Fibroblast of pulmonary artery (primary cell): ENCODE data around the gene SLC35F3.
"Not testable (repeated sequence)": the region's sequence is repeated elsewhere in the genome, so short reads cannot be mapped to it uniquely, and the experiment has no call there.

ENCODE experiments used
- DNase-seq: peaks from one replicate; pipeline ENCODE4 v3.0.0-alpha.2; 2010; ENCODE audit warnings: low read depth
- H3K4me3 ChIP-seq: replicated peaks from 2 replicates; pipeline ENCODE4 v1.5.1; 2011; ENCODE audit warnings: low read depth, mild to moderate bottlenecking, control low read depth, low read length, moderate library complexity
- CTCF ChIP-seq: IDR thresholded peaks from 2 replicates; pipeline ENCODE4 v1.5.1; 2011; ENCODE audit warnings: mild to moderate bottlenecking, control low read depth, low read length, inconsistent platforms; ENCODE audit errors: missing control alignments

The SLC35F3 gene

DNA sequence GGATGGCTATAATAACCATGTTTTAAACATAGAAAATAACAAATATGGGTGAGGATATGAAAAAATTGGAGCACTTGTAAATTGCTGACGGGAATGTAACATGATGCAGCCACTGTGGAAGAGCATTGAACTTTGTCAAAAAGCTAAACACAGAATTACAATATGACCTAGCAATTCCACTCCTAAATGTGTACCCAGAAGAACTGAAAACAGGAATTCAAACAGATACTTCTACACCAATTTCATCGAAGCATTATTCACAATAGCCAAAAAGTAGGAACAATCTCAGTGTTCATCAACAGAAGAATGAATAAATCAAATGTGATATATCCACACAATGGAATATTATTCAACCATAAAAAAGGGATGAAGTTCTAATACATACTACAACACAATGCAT is 436.1 kb downstream of the SLC35F3 start:
- no peak for DNase-seq
- TF ChIP-seq CTCF: no peak
- H3K4me3 ChIP-seq: no peak overlapping the region

GRCh38 chr1:234342774-234343173 is 438.3 kb downstream of the SLC35F3 start:
- no peak overlapping the region for H3K4me3 ChIP-seq
- no peak for DNase-seq
- TF ChIP-seq CTCF: no peak

- H3K4me3 ChIP-seq: no peak overlapping the region
- DNase-seq: no peak
- TF ChIP-seq CTCF: no peak
Observed at GRCh38 chr1:234345237-234345636, 440.8 kb downstream of the SLC35F3 start.

DNA sequence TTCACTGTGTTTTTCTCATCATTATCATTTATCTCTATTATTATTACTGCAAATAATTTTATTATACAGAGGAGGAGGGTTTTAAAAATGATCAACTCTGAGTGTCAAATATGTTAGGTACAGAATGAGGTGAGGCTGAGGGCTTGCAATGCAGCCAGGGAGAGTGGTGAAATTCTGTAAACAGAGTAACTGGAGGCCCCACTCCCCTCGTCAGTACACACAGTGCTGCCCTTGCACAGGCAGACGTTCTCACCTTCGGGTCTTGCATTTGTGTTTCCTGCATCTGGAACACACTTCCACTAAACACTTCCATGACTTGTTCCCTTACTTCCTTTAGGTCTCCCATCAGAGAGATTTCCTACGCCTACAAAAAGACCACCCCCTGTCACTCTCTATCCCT is 444.5 kb downstream of the SLC35F3 start:
- no peak for TF ChIP-seq CTCF
- DNase-seq: no peak
- H3K4me3 ChIP-seq: no peak overlapping the region

DNA sequence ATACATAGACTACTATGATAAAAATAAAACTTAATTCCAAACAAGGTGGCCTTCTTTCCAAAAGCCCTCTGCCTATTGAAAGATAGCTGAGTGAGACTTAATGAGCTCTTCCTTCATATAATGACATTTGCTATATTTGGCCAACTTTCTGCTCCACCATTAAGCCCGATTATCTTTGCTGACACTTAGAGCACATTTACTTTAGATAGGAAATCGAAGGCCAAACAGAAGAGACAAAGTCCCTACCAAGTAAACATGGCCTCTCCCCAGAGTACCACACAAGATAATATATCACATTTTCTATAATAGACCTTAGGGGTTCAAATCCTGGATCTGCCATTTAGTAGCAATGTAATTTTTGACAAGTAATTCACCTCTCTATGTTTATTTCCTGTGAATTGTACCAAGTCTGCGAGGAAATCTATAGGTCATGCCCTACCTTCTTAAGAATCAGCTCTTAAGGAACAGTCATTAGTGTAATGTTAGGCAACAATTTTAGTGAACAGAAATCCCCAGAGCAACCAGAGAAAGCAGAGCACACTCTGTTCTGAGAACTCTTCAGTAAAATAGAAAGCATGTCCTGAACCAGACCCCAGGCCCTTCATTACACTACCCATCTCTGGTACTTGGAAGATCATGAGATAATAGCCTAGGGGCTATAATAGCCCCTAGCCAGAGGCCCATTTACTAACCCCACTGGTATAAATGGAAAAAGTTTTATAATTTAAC is 451.5 kb downstream of the SLC35F3 start:
- DNase-seq: no peak
- no peak overlapping the region for H3K4me3 ChIP-seq
- TF ChIP-seq CTCF: no peak

- DNase-seq: not testable (repeated sequence)
- peak overlapping the region; percentile 45 for H3K4me3 ChIP-seq
Observed at GRCh38 chr1:234356615-234357269, 452.3 kb downstream of the SLC35F3 start.

DNA sequence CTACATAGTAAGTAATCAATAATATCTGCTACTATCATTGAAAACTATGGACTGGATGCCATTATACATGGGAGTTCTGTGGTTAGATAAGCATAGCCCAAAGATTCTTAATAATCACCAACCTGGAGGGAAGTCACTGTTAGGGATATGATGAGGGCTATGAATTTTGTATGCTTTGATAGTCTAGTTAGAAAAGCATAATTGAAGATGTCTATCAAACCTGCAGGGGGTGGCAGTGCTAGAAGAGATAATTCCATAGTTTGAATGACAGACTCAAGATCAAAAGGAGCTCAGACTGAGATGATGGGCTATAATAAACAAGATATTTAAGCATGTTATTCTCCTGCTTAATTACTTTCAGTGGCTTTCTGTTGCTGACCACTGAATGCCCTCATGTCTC is 453.4 kb downstream of the SLC35F3 start:
- no peak overlapping the region for H3K4me3 ChIP-seq
- no peak for TF ChIP-seq CTCF
- no peak for DNase-seq
